Nephron (organoid): ENCODE measurements around the gene KCNJ15.

Source experiments
- H3K27ac Mint-ChIP-seq, 3 experiments: 2 replicates each; pipeline ENCODE4 v1.8.0; 2020; ENCODE audit warnings: mixed read lengths in 3 of 3, mild to moderate bottlenecking in 2 of 3, moderate library complexity in 1 of 3
- H3K27me3 Mint-ChIP-seq: 2 replicates; pipeline ENCODE4 v1.8.0; 2021; ENCODE audit warnings: low read depth, mild to moderate bottlenecking, moderate library complexity, mixed read lengths
- H3K36me3 Mint-ChIP-seq: 2 replicates; pipeline ENCODE4 v1.8.0; 2020; ENCODE audit warnings: low read depth, mixed read lengths
- H3K4me1 Mint-ChIP-seq: 2 replicates; pipeline ENCODE4 v1.8.0; 2020; ENCODE audit warnings: mixed read lengths
- H3K4me3 Mint-ChIP-seq, 3 experiments: 2 replicates each; pipeline ENCODE4 v1.8.0; 2020; ENCODE audit warnings: mild to moderate bottlenecking in 3 of 3, mixed read lengths in 3 of 3, moderate library complexity in 2 of 3
- H3K9me3 Mint-ChIP-seq: 2 replicates; pipeline ENCODE4 v1.8.0; 2020; ENCODE audit warnings: mixed read lengths
- TF ChIP-seq, protein P1 (sequence below), 3 experiments: fragments of 200-600 bp; sonication (generic); IDR thresholded peaks; one replicate each; pipeline ENCODE4 v1.5.0; 2021; ENCODE audit warnings: antibody characterized with exemption in 3 of 3; ENCODE audit not compliant: unreplicated experiment in 3 of 3

KCNJ15 gene

GRCh38 chr21:38311765-38312164, 55.0 kb downstream of the KCNJ15 start:
- H3K4me3 Mint-ChIP-seq, result no peak overlapping the region
- peaks cover 4% of the 10 kb centered on the region for H3K9me3 Mint-ChIP-seq
- TF ChIP-seq, protein P1, sequence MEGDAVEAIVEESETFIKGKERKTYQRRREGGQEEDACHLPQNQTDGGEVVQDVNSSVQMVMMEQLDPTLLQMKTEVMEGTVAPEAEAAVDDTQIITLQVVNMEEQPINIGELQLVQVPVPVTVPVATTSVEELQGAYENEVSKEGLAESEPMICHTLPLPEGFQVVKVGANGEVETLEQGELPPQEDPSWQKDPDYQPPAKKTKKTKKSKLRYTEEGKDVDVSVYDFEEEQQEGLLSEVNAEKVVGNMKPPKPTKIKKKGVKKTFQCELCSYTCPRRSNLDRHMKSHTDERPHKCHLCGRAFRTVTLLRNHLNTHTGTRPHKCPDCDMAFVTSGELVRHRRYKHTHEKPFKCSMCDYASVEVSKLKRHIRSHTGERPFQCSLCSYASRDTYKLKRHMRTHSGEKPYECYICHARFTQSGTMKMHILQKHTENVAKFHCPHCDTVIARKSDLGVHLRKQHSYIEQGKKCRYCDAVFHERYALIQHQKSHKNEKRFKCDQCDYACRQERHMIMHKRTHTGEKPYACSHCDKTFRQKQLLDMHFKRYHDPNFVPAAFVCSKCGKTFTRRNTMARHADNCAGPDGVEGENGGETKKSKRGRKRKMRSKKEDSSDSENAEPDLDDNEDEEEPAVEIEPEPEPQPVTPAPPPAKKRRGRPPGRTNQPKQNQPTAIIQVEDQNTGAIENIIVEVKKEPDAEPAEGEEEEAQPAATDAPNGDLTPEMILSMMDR (IDR thresholded peaks at IDR 0.05; ENCODE audit: unreplicated experiment in 3 of 3), result no peak
- peak overlapping the region; percentile 72 to 93 (median 80) for H3K27ac Mint-ChIP-seq
- H3K27me3 Mint-ChIP-seq, result peaks cover 11% of the 10 kb centered on the region
- peaks cover 58% of the 10 kb centered on the region for H3K4me1 Mint-ChIP-seq
- peaks cover 3% of the 10 kb centered on the region for H3K36me3 Mint-ChIP-seq

DNA sequence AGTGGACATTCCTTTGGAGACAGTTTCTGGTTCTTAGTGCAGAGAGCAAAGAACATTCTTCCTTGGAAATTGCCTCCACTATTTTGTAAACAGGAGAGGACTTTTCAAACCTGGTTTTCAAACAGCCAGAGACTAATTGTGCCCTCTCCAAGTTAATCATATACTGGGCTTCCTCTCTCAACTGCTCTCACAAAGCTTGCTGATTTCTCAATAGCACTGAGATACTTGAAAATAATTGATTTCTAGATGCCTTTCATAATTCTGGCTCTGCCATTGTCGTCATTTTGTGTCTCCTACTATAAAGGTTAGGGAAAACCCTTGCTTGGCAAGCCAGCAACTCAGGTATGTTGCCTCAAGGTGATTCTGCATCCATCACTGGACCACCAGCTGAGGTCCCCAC, 56.0 kb downstream of the KCNJ15 start:
- Mint-ChIP-seq H3K36me3 (peaks cover under 1% of the 10 kb centered on the region), H3K4me3 (no peak overlapping the region)
- TF ChIP-seq, protein P1 (IDR thresholded peaks at IDR 0.05; ENCODE audit: unreplicated experiment in 3 of 3), result no peak

GRCh38 chr21:38314558-38314957, 57.8 kb downstream of the KCNJ15 start:
- no peak overlapping the region for H3K4me3 Mint-ChIP-seq
- peaks cover 8% of the 10 kb centered on the region for H3K27me3 Mint-ChIP-seq
- no peaks in the 10 kb centered on the region for H3K36me3 Mint-ChIP-seq
- TF ChIP-seq, protein P1 (IDR thresholded peaks at IDR 0.05; ENCODE audit: unreplicated experiment in 3 of 3), result no peak
- H3K9me3 Mint-ChIP-seq, result peaks cover 6% of the 10 kb centered on the region
- H3K4me1 Mint-ChIP-seq, result peaks cover 43% of the 10 kb centered on the region
- H3K27ac Mint-ChIP-seq, result peak overlapping the region; percentile 72 to 93 (median 80)

More for the DNA sequence above, 56.0 kb downstream of the KCNJ15 start:
- H3K27ac Mint-ChIP-seq, result peak overlapping the region; percentile 72 to 93 (median 80)
- peaks cover 51% of the 10 kb centered on the region for H3K4me1 Mint-ChIP-seq
- H3K27me3 Mint-ChIP-seq, result peaks cover 11% of the 10 kb centered on the region
- H3K9me3 Mint-ChIP-seq, result peaks cover 4% of the 10 kb centered on the region

DNA sequence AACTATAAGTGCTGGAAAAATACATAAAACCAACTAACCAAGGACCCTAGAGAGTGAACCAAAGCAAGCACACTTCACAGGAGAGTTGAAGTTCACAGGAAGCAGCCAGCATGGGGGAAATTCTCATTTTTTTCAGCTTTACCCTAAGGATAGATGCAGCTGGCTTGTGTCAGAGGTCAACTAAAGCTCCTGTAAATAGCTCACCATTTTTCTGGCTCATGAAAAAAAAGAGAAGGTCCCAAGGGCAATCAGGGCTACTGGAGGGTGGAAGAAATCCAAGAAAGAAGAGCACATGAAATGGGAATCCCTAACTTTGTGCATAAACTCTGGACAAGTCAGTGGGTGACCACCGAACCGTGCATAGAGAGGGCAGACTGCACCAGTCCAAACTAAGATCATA, 58.3 kb downstream of the KCNJ15 start:
- no peak overlapping the region for H3K4me3 Mint-ChIP-seq
- peaks cover 6% of the 10 kb centered on the region for H3K9me3 Mint-ChIP-seq

DNA sequence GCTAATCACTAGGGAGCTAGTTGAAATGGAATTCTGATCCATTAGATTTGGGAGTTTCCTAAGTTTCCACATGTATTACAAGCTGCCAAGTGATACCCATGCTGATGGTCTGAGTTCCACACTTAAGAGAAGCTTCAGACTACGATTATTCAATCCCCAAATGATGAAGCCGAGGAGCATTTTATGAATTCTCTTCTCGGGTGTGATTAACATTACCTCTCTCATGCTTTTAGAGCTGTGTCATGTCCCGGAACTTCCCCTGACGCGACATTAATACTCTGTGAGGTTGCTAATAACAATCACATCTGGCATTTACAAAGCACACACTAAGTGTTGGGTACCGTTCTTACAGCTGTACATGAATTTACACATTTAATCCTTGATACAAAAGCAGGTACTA, 63.0 kb downstream of the KCNJ15 start:
- H3K36me3 Mint-ChIP-seq, result no peaks in the 10 kb centered on the region
- no peak overlapping the region for H3K4me3 Mint-ChIP-seq
- H3K4me1 Mint-ChIP-seq, result peaks cover 39% of the 10 kb centered on the region
- TF ChIP-seq, protein P1 (IDR thresholded peaks at IDR 0.05; ENCODE audit: unreplicated experiment in 3 of 3), result no peak
- H3K9me3 Mint-ChIP-seq, result peaks cover 2% of the 10 kb centered on the region
- peaks cover 6% of the 10 kb centered on the region for H3K27me3 Mint-ChIP-seq
- H3K27ac Mint-ChIP-seq, result peak overlapping the region in 1 of 3 experiments; percentile 44

More for the DNA sequence above, 58.3 kb downstream of the KCNJ15 start:
- Mint-ChIP-seq H3K27ac (peak overlapping the region; percentile 72 to 93 (median 80)), H3K27me3 (peaks cover 8% of the 10 kb centered on the region), H3K4me1 (peaks cover 43% of the 10 kb centered on the region), H3K36me3 (no peaks in the 10 kb centered on the region)
- TF ChIP-seq, protein P1 (IDR thresholded peaks at IDR 0.05; ENCODE audit: unreplicated experiment in 3 of 3), result no peak

GRCh38 chr21:38321568-38321967, 64.8 kb downstream of the KCNJ15 start:
- H3K4me3 Mint-ChIP-seq, result no peak overlapping the region
- TF ChIP-seq, protein P1 (IDR thresholded peaks at IDR 0.05; ENCODE audit: unreplicated experiment in 3 of 3), result no peak
- H3K4me1 Mint-ChIP-seq, result peaks cover 45% of the 10 kb centered on the region
- H3K36me3 Mint-ChIP-seq, result no peaks in the 10 kb centered on the region
- H3K27me3 Mint-ChIP-seq, result peaks cover 5% of the 10 kb centered on the region
- H3K27ac Mint-ChIP-seq, result peak overlapping the region in 1 of 3 experiments; percentile 63
- H3K9me3 Mint-ChIP-seq, result peaks cover 2% of the 10 kb centered on the region
